GM12865 (cell line): ENCODE data around the gene LIN7A.

ENCODE experiments used
- DNase-seq: peaks from one replicate; pipeline ENCODE4 v3.0.0; 2010; ENCODE audit warnings: low read depth
- H3K4me3 ChIP-seq: 2 replicates; pipeline ENCODE4 v1.5.1; 2011; ENCODE audit warnings: mild to moderate bottlenecking, low read depth, low read length, control low read depth
- TF ChIP-seq, protein P1 (sequence below): IDR thresholded peaks from 2 replicates; pipeline ENCODE4 v1.5.1; 2011; ENCODE audit warnings: low read length, control low read depth, low read depth, inconsistent platforms; ENCODE audit not compliant: insufficient read depth; ENCODE audit errors: missing control alignments

The LIN7A gene

GRCh38 chr12:80781313-80781712 lies 156.4 kb downstream of the LIN7A start:
- TF ChIP-seq, protein P1, sequence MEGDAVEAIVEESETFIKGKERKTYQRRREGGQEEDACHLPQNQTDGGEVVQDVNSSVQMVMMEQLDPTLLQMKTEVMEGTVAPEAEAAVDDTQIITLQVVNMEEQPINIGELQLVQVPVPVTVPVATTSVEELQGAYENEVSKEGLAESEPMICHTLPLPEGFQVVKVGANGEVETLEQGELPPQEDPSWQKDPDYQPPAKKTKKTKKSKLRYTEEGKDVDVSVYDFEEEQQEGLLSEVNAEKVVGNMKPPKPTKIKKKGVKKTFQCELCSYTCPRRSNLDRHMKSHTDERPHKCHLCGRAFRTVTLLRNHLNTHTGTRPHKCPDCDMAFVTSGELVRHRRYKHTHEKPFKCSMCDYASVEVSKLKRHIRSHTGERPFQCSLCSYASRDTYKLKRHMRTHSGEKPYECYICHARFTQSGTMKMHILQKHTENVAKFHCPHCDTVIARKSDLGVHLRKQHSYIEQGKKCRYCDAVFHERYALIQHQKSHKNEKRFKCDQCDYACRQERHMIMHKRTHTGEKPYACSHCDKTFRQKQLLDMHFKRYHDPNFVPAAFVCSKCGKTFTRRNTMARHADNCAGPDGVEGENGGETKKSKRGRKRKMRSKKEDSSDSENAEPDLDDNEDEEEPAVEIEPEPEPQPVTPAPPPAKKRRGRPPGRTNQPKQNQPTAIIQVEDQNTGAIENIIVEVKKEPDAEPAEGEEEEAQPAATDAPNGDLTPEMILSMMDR = no peak
- no peak for DNase-seq
- H3K4me3 ChIP-seq = no peak overlapping the region

DNA sequence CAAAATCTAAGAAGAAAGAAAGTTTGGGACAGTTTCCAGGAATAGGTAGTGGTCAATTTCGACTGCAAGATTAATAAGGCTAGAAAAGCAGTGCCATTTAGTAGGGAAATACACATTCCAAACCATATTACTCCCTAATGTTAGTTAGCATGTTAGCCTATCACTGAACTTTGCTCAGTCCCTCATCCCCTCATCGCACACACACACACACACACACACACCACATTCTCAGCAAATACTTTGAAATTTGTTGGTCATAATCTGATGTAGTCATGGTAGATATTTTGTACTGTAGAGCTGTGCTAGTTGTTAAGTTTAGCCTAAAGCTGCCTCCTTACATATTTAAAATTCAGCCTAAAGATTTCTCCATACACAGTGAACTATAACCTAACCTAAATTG lies 157.0 kb downstream of the LIN7A start:
- no peak for DNase-seq
- TF ChIP-seq, protein P1 = no peak
- H3K4me3 ChIP-seq = no peak overlapping the region

DNA sequence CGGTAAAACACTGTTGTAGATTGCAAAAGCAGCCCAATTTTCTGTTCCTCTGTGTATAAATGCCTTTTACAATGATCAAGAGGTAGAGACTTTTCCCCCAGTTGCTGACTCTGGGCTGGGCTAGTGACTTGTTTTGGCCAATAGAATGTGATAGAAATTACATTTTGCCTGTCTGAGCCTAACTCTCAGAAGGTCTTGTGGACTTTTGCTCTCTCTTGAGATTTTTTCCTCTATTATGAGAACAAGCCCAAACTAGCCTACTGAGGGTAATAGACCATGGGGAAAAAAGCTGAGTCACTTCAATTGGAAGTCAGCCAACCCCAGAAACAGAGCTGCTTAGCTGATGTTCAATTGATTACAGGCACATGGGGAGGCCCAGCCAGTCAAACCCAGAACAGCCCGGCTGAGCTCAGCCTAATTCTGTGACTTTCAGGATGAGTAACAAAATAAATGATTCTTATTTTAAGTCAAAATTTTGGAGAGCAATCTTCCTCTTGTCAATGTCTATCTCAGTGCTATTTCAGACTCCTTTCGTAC lies 159.7 kb downstream of the LIN7A start:
- H3K4me3 ChIP-seq = peak overlapping the region; percentile 43; the same call in 1 of the 2 replicates
- DNase-seq = peak; percentile 96
- TF ChIP-seq, protein P1 = no peak

- TF ChIP-seq, protein P1 = no peak
- DNase-seq = no peak
- H3K4me3 ChIP-seq = no peak overlapping the region
Measured at GRCh38 chr12:80777587-80777986, 160.1 kb downstream of the LIN7A start.

- TF ChIP-seq, protein P1 = no peak
Measured at GRCh38 chr12:80776706-80777105, 161.0 kb downstream of the LIN7A start.

DNA sequence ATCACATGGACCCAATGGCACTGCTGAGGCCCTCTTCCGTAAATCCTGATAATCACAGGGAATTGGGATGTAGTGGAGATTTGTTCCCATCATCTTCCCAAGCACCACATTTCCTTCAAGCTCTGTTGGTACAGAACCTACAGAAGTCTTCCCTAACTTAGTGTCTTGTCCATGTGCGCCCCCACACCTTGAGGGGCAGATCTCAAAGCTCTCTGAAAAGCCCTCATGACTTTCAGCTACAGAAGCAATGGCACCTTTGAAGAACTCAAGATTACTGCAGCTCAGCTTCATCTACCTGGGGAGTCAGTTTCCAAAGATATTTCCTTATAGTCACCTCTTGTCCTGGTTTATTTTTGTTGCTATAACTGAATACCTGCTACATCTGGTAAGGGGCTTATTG lies 166.8 kb downstream of the LIN7A start:
- no peak for DNase-seq
- no peak overlapping the region for H3K4me3 ChIP-seq
- TF ChIP-seq, protein P1 = no peak

More at GRCh38 chr12:80776706-80777105, 161.0 kb downstream of the LIN7A start:
- DNase-seq = no peak
- no peak overlapping the region for H3K4me3 ChIP-seq

DNA sequence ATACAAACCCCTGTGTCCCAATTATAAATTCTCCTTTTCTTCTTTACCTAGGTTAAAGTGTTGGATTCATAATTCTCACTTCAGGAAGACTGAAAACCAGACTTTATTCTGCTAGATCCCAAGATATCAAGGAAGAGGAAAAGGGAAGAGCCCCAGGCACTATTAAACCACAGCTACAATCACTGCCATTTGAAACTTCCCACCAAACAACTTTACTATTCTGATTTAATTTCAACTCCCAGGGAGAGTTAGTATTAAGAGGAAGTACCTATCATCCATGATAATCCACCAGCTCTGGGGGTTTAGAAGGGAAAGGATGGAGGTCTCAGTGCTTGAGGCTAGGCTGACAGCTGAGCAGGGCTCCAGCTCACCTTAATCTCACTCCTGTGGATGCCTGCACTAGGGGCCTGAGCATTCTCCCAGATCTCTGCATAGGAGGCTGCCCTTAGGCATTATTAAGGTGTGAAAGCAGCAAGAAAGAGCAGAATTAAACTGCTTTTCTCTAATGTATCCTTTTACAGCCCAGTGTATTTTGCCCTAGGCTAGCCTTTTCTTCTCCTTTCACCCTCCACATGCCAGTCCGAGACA lies 168.1 kb downstream of the LIN7A start:
- H3K4me3 ChIP-seq = no peak overlapping the region
- no peak for DNase-seq
- TF ChIP-seq, protein P1 = no peak
